H9 (cell line): ENCODE data around the gene DAB1. TPM values are rescaled to one million over a fixed set of nuclear protein-coding genes. Genes with fewer than 3 reads are reported as not detected.

Source experiments
- DNase-seq: peaks from one replicate; pipeline ENCODE4 v3.0.0-alpha.2; 2017
- H2AFZ ChIP-seq: one replicate; pipeline ENCODE4 v1.6.1; 2013; ENCODE audit warnings: mild to moderate bottlenecking, low read length, control low read depth, moderate library complexity
- H2AK5ac ChIP-seq: 2 replicates; pipeline ENCODE4 v1.6.1; 2013; ENCODE audit warnings: low read length, control low read depth, mixed read lengths; ENCODE audit not compliant: insufficient read length
- H2BK120ac ChIP-seq: one replicate; pipeline ENCODE4 v1.6.1; 2013; ENCODE audit warnings: low read depth, mild to moderate bottlenecking, low read length, control low read depth, inconsistent platforms; ENCODE audit not compliant: poor library complexity, severe bottlenecking
- H2BK12ac ChIP-seq: 2 replicates; pipeline ENCODE4 v1.6.1; 2013; ENCODE audit warnings: low read length, control low read depth, mixed read lengths, low read depth; ENCODE audit not compliant: insufficient read length
- H2BK15ac ChIP-seq: 2 replicates; pipeline ENCODE4 v1.6.1; 2013; ENCODE audit warnings: low read depth, low read length, control low read depth
- H2BK20ac ChIP-seq: one replicate; pipeline ENCODE4 v1.6.1; 2013; ENCODE audit warnings: low read depth, mild to moderate bottlenecking, low read length, control low read depth, inconsistent platforms; ENCODE audit not compliant: poor library complexity, severe bottlenecking
- H2BK5ac ChIP-seq: 2 replicates; pipeline ENCODE4 v1.6.1; 2013; ENCODE audit warnings: low read length, control low read depth, mixed read lengths; ENCODE audit not compliant: insufficient read length
- H3K14ac ChIP-seq: 2 replicates; pipeline ENCODE4 v1.6.1; 2013; ENCODE audit warnings: low read length, control low read depth; ENCODE audit not compliant: insufficient read depth
- H3K18ac ChIP-seq: 2 replicates; pipeline ENCODE4 v1.6.1; 2013; ENCODE audit warnings: low read depth, mild to moderate bottlenecking, mixed read lengths, low read length, control low read depth; ENCODE audit not compliant: insufficient read length
- H3K23ac ChIP-seq: 2 replicates; pipeline ENCODE4 v1.6.1; 2013; ENCODE audit warnings: low read length, control low read depth, mixed read lengths, low read depth; ENCODE audit not compliant: insufficient read length
- H3K23me2 ChIP-seq: 2 replicates; pipeline ENCODE4 v1.6.1; 2013; ENCODE audit warnings: low read depth, mild to moderate bottlenecking, mixed read lengths, low read length, control low read depth; ENCODE audit not compliant: insufficient read length, poor library complexity, severe bottlenecking
- H3K27ac ChIP-seq: 2 replicates; pipeline ENCODE4 v1.5.1; 2013; ENCODE audit warnings: low read length, control low read depth, mixed read lengths, low read depth; ENCODE audit not compliant: insufficient read length
- H3K27me3 ChIP-seq: 2 replicates; pipeline ENCODE4 v1.6.1; 2013; ENCODE audit warnings: low read length, control low read depth, inconsistent platforms; ENCODE audit not compliant: insufficient read depth
- H3K4ac ChIP-seq: 2 replicates; pipeline ENCODE4 v1.6.1; 2013; ENCODE audit warnings: low read depth, mild to moderate bottlenecking, control low read depth, inconsistent platforms, low read length, moderate library complexity
- H3K4me1 ChIP-seq: 2 replicates; pipeline ENCODE4 v1.6.1; 2013; ENCODE audit warnings: low read length, control low read depth, inconsistent platforms; ENCODE audit not compliant: insufficient read depth
- H3K4me2 ChIP-seq: 2 replicates; pipeline ENCODE4 v1.6.1; 2013; ENCODE audit warnings: low read length, control low read depth, mixed read lengths; ENCODE audit not compliant: insufficient read length, insufficient read depth
- H3K56ac ChIP-seq: 2 replicates; pipeline ENCODE4 v1.6.1; 2013; ENCODE audit warnings: low read depth, mild to moderate bottlenecking, mixed read lengths, low read length, control low read depth; ENCODE audit not compliant: insufficient read length
- H3K79me1 ChIP-seq: 2 replicates; pipeline ENCODE4 v1.6.1; 2013; ENCODE audit warnings: low read depth, mild to moderate bottlenecking, moderate library complexity, low read length, control low read depth, inconsistent platforms; ENCODE audit not compliant: insufficient read depth, poor library complexity, severe bottlenecking
- H3K79me2 ChIP-seq: 2 replicates; pipeline ENCODE4 v1.6.1; 2013; ENCODE audit warnings: low read length, control low read depth, inconsistent platforms; ENCODE audit not compliant: insufficient read depth
- H3K9ac ChIP-seq: 2 replicates; pipeline ENCODE4 v1.6.1; 2013; ENCODE audit warnings: low read length, control low read depth, mixed read lengths; ENCODE audit not compliant: insufficient read length; ENCODE audit errors: extremely low read depth
- H3K9me3 ChIP-seq: one replicate; pipeline ENCODE4 v1.6.1; 2013; ENCODE audit warnings: low read depth, low read length, inconsistent platforms; ENCODE audit not compliant: control insufficient read depth
- H3T11ph ChIP-seq: one replicate; pipeline ENCODE4 v1.6.1; 2013; ENCODE audit warnings: mild to moderate bottlenecking, low read length, control low read depth, inconsistent platforms
- H4K20me1 ChIP-seq: one replicate; pipeline ENCODE4 v1.6.1; 2013; ENCODE audit not compliant: control insufficient read depth, insufficient read length, insufficient read depth
- H4K5ac ChIP-seq: 2 replicates; pipeline ENCODE4 v1.6.1; 2013; ENCODE audit warnings: low read depth, mild to moderate bottlenecking, mixed read lengths, low read length, control low read depth; ENCODE audit not compliant: insufficient read length
- H4K8ac ChIP-seq: replicated peaks from 2 replicates; pipeline ENCODE4 v1.6.1; 2013; ENCODE audit warnings: low read length, control low read depth, mixed read lengths, low read depth; ENCODE audit not compliant: insufficient read length
- H4K91ac ChIP-seq: 2 replicates; pipeline ENCODE4 v1.6.1; 2013; ENCODE audit warnings: low read depth, mild to moderate bottlenecking, moderate library complexity, mixed read lengths, low read length, control low read depth; ENCODE audit not compliant: insufficient read length
- H3K27ac Mint-ChIP-seq, 3 experiments: 2 replicates in 2 of 3; 3 replicates in 1 of 3; pipeline ENCODE4 v1.8.0; 2020 to 2021; ENCODE audit warnings: mixed read lengths in 3 of 3, mild to moderate bottlenecking in 1 of 3, moderate library complexity in 1 of 3
- H3K27me3 Mint-ChIP-seq: 2 replicates; pipeline ENCODE4 v1.8.0; 2021; ENCODE audit warnings: low read depth, mild to moderate bottlenecking, moderate library complexity, mixed read lengths
- H3K36me3 Mint-ChIP-seq, 3 experiments: 2 replicates in 2 of 3; 3 replicates in 1 of 3; pipeline ENCODE4 v1.8.0; 2020 to 2021; ENCODE audit warnings: low read depth in 3 of 3, mixed read lengths in 3 of 3; ENCODE audit not compliant: insufficient read depth in 1 of 3
- H3K4me1 Mint-ChIP-seq, 2 experiments: 2 replicates each; pipeline ENCODE4 v1.8.0; 2020; ENCODE audit warnings: mixed read lengths in 2 of 2
- H3K4me3 Mint-ChIP-seq, 2 experiments: 2 replicates in 1 of 2; 3 replicates in 1 of 2; pipeline ENCODE4 v1.8.0; 2020 to 2021; ENCODE audit warnings: mild to moderate bottlenecking in 2 of 2, mixed read lengths in 2 of 2, moderate library complexity in 1 of 2
- H3K9me3 Mint-ChIP-seq, 2 experiments: 2 replicates in 1 of 2; 3 replicates in 1 of 2; pipeline ENCODE4 v1.8.0; 2020; ENCODE audit warnings: mild to moderate bottlenecking in 2 of 2, mixed read lengths in 2 of 2, moderate library complexity in 1 of 2
- total RNA-seq: library from RNA; stranded (reverse); gene quantifications from 2 replicates; pipeline ENCODE4 v1.2.1, GENCODE V29; 2021
- TF ChIP-seq, protein P1 (sequence below): fragments of 200-600 bp; sonication (generic); conservative IDR thresholded peaks from 3 replicates; pipeline ENCODE4 v1.8.0; 2021; ENCODE audit warnings: antibody characterized with exemption, mild to moderate bottlenecking

Gene DAB1
- total RNA-seq, 1 experiment from 2014 or later: 9.3 TPM

DNA sequence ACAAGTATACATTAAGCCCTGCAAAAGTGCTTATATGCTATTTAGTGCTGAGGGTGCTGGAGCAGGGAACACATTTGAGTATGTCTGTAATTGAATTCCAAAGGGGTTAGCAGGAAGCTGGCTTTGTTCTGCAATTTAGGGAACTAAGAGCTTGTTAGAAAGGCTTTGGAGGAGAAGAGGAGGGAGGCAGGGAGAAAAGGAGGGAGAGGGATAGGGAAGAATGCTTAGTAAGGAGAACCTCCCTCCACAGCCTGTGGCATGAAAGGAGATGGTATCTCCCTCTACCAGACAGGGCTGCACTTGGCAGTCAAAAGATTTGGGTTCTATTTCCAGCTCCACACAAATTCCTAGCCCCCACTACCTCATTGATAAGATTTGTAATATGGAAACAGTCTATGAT is 217.8 kb downstream of the DAB1 start:
- no peak overlapping the region for H4K91ac ChIP-seq
- H3K56ac ChIP-seq: no peak overlapping the region
- no peak overlapping the region for H3K4me2 ChIP-seq
- no peaks in the 10 kb centered on the region for H4K20me1 ChIP-seq
- no peak overlapping the region for H2BK15ac ChIP-seq
- H3T11ph ChIP-seq: no peak overlapping the region
- H2AFZ ChIP-seq: no peak overlapping the region
- no peak overlapping the region for H3K4ac ChIP-seq
- H3K14ac ChIP-seq: no peak overlapping the region
- H3K27ac ChIP-seq: no peak overlapping the region
- Mint-ChIP-seq H3K9me3 (peaks cover 3% of the 10 kb centered on the region in 2 experiments; a peak in 1 of 5 replicates), H3K4me1 (peaks cover 39 to 50% of the 10 kb centered on the region in 2 experiments), H3K4me3 (peak overlapping the region in 1 of 2 experiments; percentile 50; a peak in 2 of 5 replicates), H3K36me3 (no peaks in the 10 kb centered on the region; a peak in 1 of 7 replicates), H3K27me3 (peaks cover 86% of the 10 kb centered on the region), H3K27ac (peak overlapping the region in 1 of 3 experiments; percentile 81; a peak in 1 of 7 replicates)
- no peaks in the 10 kb centered on the region for H3K9me3 ChIP-seq
- H2BK5ac ChIP-seq: no peak overlapping the region
- peak; percentile 62 for DNase-seq
- TF ChIP-seq, protein P1, sequence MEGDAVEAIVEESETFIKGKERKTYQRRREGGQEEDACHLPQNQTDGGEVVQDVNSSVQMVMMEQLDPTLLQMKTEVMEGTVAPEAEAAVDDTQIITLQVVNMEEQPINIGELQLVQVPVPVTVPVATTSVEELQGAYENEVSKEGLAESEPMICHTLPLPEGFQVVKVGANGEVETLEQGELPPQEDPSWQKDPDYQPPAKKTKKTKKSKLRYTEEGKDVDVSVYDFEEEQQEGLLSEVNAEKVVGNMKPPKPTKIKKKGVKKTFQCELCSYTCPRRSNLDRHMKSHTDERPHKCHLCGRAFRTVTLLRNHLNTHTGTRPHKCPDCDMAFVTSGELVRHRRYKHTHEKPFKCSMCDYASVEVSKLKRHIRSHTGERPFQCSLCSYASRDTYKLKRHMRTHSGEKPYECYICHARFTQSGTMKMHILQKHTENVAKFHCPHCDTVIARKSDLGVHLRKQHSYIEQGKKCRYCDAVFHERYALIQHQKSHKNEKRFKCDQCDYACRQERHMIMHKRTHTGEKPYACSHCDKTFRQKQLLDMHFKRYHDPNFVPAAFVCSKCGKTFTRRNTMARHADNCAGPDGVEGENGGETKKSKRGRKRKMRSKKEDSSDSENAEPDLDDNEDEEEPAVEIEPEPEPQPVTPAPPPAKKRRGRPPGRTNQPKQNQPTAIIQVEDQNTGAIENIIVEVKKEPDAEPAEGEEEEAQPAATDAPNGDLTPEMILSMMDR: no peak
- no peak overlapping the region for H3K18ac ChIP-seq
- H3K79me2 ChIP-seq: no peaks in the 10 kb centered on the region
- H3K79me1 ChIP-seq: no peaks in the 10 kb centered on the region
- H3K23me2 ChIP-seq: no peaks in the 10 kb centered on the region
- H3K23ac ChIP-seq: no peak overlapping the region
- H4K5ac ChIP-seq: no peak overlapping the region
- peaks cover 27% of the 10 kb centered on the region for H3K27me3 ChIP-seq
- H4K8ac ChIP-seq: no peak overlapping the region
- peaks cover 2% of the 10 kb centered on the region; the same call in 1 of the 2 replicates for H3K4me1 ChIP-seq
- H2BK12ac ChIP-seq: no peak overlapping the region
- H2AK5ac ChIP-seq: no peak overlapping the region
- H2BK120ac ChIP-seq: no peak overlapping the region
- no peak overlapping the region for H2BK20ac ChIP-seq
- H3K9ac ChIP-seq: no peak overlapping the region
